ENCODE results near the gene CHRDL1. TPM values are rescaled to one million over a fixed set of nuclear protein-coding genes. Genes with fewer than 3 reads are reported as not detected.

Gene CHRDL1
- total RNA-seq, 4 donors from 2014 or later = 107 to 170 (median 152) TPM

DNA sequence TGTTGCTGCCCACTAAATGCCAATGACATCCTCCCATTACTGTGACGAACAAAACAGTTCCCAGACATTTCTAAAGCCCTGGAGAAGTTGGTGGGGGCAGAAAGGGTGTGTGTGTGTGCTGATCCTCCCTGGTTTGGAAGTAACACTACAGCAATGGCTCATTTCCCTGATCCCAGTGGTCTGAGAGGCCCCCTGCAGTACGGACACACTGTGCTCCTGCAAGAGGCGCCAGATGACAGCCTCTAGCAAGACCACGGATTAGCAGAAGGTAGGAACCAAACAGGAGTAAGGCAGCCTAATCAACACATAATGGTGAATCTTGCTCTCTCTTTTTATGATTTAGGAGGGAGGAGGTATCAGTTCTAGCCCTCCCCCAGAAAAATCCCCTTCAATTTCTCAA lies 49.6 kb downstream of the CHRDL1 start:
- DNase-seq (ENCODE audit: low spot score in 2 of 2) = no peak

GRCh38 chrX:110745288-110745687 lies 50.3 kb downstream of the CHRDL1 start:
- H3K9me3 ChIP-seq = no peaks in the 10 kb centered on the region
- H3K36me3 ChIP-seq = no peaks in the 10 kb centered on the region
- WGBS, 2 donors = 12 to 21% methylated on average over 2 of the region's 2 CpGs
- no peak for DNase-seq (ENCODE audit: low spot score in 2 of 2)
- TF ChIP-seq CTCF (IDR thresholded peaks at IDR 0.05) = no peak
- TF ChIP-seq POLR2A (IDR thresholded peaks at IDR 0.05) = no peak
- TF ChIP-seq EP300 (IDR thresholded peaks at IDR 0.05) = no peak
- H3K4me1 ChIP-seq = peaks cover 0 to 48% (median 0%) of the 10 kb centered on the region in 4 donors
- no peak overlapping the region for H3K4me3 ChIP-seq
- peak overlapping the region in 2 of 4 donors; percentile 72 to 74 for H3K27ac ChIP-seq
- no peaks in the 10 kb centered on the region for H3K27me3 ChIP-seq

More for the DNA sequence above, 49.6 kb downstream of the CHRDL1 start:
- Histone ChIP-seq H3K4me3 (no peak overlapping the region), H3K36me3 (no peaks in the 10 kb centered on the region), H3K4me1 (peaks cover 0 to 55% (median 0%) of the 10 kb centered on the region in 4 donors), H3K27ac (peak overlapping the region in 2 of 4 donors; percentile 54 to 73), H3K27me3 (peaks cover 0 to 3% of the 10 kb centered on the region in 2 donors), H3K9me3 (no peaks in the 10 kb centered on the region)
- TF ChIP-seq EP300 (IDR thresholded peaks at IDR 0.05) (peak in 1 of 2 donors; percentile 29), POLR2A (IDR thresholded peaks at IDR 0.05) (no peak)
- WGBS, 2 donors = 55 to 80% methylated on average over 2 to 4 of the region's 4 CpGs

- H3K36me3 ChIP-seq = no peaks in the 10 kb centered on the region
- H3K27me3 ChIP-seq = no peaks in the 10 kb centered on the region
- no peaks in the 10 kb centered on the region for H3K9me3 ChIP-seq
- no peak for DNase-seq (ENCODE audit: low spot score in 2 of 2)
- peaks cover 0 to 34% (median 0%) of the 10 kb centered on the region in 4 donors for H3K4me1 ChIP-seq
- 11 to 36% methylated on average over 5 of the region's 5 CpGs for WGBS, 2 donors
- H3K4me3 ChIP-seq = no peak overlapping the region
- H3K27ac ChIP-seq = peak overlapping the region in 3 of 4 donors; percentile 35 to 74 (median 72)
- TF ChIP-seq CTCF (IDR thresholded peaks at IDR 0.05) (no peak), EP300 (IDR thresholded peaks at IDR 0.05) (peak in 1 of 2 donors; percentile 70)
Observed at GRCh38 chrX:110743679-110744340, 51.8 kb downstream of the CHRDL1 start.

DNA sequence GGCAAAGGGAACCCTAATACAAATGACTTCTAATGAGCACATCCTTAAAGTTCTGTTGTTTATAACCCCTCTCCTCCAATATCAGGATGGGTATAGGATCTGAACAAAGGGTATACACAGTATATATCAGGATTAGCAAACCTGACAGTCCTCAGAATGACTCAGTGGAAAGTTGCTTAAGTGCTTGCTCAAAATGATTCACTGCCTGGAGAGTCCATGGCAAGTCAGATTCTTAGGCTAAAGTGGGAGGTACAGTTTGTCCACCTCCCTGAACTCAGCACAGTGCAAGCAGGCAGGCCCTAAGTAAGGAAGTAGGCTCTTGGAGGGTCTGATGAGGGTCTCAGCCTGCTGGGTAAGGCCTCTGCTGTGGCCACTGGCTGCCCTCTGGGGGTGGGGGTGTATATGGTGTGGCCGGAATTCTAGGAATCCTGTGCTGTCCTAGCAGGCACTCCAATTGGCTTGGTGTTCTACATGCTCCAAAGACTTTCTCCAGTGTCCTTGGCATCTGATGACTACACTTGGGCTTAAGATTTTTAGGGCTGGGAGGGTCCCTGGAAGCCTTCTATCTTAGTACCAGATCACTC lies 54.3 kb downstream of the CHRDL1 start:
- H3K4me3 ChIP-seq = no peak overlapping the region
- H3K4me1 ChIP-seq = peaks cover 0 to 23% (median 0%) of the 10 kb centered on the region in 4 donors
- peaks cover 0 to 7% of the 10 kb centered on the region in 2 donors for H3K27me3 ChIP-seq
- no peaks in the 10 kb centered on the region for H3K36me3 ChIP-seq
- 60 to 62% methylated on average over 1 of the region's 1 CpG for WGBS, 2 donors
- H3K27ac ChIP-seq = peak overlapping the region in 1 of 4 donors; percentile 74
- TF ChIP-seq POLR2A (IDR thresholded peaks at IDR 0.05) = no peak
- no peak for TF ChIP-seq CTCF (IDR thresholded peaks at IDR 0.05)
- TF ChIP-seq EP300 (IDR thresholded peaks at IDR 0.05) = no peak
- no peaks in the 10 kb centered on the region for H3K9me3 ChIP-seq
- DNase-seq (ENCODE audit: low spot score in 2 of 2) = no peak

- Histone ChIP-seq H3K9me3 (no peaks in the 10 kb centered on the region), H3K27ac (no peak overlapping the region), H3K4me3 (no peak overlapping the region), H3K36me3 (no peaks in the 10 kb centered on the region), H3K4me1 (no peaks in the 10 kb centered on the region), H3K27me3 (peaks cover 0 to 11% of the 10 kb centered on the region in 2 donors)
- WGBS, 2 donors = 73 to 82% methylated on average over 3 of the region's 3 CpGs
- DNase-seq (ENCODE audit: low spot score in 2 of 2) = no peak
- TF ChIP-seq EP300 (IDR thresholded peaks at IDR 0.05) = no peak
- TF ChIP-seq POLR2A (IDR thresholded peaks at IDR 0.05) = no peak
- TF ChIP-seq CTCF (IDR thresholded peaks at IDR 0.05) = no peak
Observed at GRCh38 chrX:110734894-110735541, 60.6 kb downstream of the CHRDL1 start.
